ENCODE results near the gene MPPED1.

Gene MPPED1

GRCh38 chr22:43504068-43504467 lies 92.3 kb downstream of the MPPED1 start:
- DNase-seq: no peak

DNA sequence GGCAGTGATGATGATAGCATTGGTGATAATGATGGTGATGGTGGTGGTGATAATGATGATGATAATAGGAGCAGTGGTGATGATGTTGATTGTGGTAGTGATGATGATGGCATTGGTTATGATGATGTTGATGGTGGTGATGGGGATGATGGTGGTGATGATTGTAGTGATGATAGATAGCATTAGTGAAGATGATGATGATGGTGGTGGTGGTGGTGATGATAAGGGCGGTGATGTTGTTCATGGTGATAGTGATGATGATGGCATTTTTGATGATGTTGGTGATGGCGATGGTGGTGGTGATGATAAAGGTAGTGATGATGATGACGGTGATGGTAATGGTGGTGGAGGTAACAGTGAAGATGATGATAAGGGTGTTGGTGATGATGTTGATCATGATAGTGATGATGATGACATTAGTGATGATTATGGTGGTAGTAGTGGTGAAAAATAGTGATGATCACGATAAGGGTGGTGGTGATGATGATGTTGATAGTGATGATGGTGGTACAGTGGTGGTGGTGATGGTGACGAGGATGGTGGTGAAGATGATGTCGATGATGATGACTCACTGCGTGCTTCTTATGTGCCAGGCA lies 93.0 kb downstream of the MPPED1 start:
- DNase-seq: no peak

DNA sequence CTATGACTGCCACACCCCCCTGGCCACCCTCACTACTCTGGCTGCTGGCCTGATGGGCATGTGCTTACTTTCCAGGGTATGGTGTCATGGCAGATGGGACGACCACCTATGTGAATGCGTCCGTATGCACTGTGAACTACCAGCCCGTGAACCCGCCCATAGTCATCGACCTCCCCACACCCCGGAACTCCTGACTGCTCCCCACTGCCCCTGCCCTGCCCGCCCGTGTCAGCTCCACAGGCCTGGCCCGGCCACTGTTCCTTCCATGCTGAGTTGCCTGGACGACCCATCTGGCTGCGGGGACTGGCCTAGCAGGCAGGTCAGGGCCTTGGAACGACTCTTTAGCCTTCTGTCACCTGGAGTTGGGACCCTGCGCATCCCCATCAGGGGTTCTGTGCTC lies 93.6 kb downstream of the MPPED1 start:
- no peak for DNase-seq

DNA sequence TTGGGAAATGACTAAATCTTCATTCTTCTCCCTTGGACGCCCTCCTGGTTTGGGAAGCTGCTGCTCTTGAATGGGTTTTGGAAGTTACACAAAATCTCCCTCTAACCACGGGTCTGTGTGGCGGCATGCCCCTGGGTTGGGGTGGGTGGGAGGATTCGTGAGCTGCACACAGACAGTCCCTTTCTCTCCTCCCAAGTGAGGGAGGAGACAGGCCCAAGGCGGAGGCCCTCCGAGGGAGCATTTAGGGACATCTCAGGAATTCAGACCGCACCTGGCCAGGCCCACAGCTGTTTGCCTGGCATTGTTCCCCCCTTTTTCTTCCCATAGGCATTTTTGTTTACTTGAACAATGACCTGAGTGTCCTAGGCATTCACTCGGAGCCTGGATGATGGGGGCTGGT lies 94.1 kb downstream of the MPPED1 start:
- no peak for DNase-seq

DNA sequence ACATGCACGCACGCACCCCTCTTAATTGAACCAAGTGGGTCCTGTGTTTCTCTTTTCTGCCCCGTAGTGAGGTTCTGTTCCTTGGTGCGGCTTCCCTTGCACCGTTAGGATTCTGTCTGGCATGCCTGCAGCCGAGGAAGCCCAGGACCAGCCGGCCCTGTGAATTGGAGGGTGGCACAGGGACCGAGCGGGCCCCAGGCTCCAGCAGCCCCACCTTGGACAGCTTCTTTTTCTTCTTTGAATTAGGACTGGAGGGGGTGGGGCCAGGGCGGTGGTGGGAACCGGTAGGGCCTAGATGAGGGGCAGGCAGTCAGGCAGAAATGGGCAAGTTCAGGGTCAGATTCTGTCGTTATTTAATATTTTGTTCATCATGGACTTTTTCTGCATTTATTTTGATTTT lies 94.7 kb downstream of the MPPED1 start:
- no peak for DNase-seq

- DNase-seq: no peak
Observed at GRCh38 chr22:43507235-43507634, 95.4 kb downstream of the MPPED1 start.

DNA sequence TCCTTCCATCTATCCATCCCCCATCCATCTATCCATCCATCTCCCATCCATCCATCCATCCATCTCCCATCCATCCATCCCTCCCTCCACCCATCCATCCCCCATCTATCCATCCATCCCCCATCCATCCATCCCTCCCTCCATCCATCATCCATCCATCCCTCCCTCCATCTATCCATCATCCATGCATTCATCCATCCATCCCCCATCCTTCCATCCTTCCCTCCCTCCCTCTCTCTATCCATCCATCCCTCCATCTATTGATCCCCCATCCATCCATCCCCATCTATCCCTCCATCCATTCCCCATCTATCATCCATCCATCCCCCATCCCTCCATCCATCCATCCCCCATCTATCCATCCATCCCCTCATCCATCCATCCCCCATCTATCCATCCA lies 96.7 kb downstream of the MPPED1 start:
- DNase-seq: no peak

- DNase-seq: no peak
Observed at GRCh38 chr22:43509337-43509736, 97.5 kb downstream of the MPPED1 start.

DNA sequence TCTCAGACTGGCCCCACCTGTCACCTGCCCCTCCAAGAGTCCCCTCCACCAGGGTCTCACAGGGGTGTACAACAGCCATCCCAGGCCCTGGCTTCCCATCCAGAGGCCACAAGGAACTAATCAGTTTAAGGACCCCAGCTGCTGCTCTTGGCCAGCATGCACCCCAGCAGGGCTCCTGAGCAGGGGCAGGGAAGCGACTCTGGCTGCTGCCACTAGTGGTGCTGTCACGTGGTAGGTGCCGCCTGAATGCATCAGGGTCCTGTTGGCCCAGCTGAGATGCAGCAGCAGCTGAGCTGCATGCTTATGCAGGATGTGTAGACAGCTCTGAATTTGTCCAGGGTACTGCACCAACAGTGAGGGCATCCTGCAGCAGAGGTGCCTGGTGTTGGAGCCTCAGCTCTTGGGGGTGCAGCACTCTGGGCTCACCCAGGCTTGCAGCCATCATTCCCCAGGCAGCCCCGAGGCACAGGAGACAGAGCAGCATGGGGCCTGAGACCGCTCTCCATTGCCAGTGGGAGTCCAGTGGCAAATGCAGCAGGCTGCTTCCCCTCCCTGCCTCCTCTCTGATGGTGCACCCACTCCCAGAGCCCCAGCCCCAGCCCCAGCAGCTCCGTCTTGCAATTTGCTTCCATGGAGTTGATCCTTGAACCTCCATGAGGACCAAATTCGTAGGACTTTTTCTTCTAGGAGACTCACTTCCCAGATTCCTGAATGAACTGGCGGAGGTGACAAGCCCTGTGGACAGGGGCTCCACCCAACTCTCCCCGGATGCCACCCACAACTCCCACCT lies 98.7 kb downstream of the MPPED1 start:
- no peak for DNase-seq

- DNase-seq: no peak
Observed at GRCh38 chr22:43511276-43511910, 99.6 kb downstream of the MPPED1 start.

DNA sequence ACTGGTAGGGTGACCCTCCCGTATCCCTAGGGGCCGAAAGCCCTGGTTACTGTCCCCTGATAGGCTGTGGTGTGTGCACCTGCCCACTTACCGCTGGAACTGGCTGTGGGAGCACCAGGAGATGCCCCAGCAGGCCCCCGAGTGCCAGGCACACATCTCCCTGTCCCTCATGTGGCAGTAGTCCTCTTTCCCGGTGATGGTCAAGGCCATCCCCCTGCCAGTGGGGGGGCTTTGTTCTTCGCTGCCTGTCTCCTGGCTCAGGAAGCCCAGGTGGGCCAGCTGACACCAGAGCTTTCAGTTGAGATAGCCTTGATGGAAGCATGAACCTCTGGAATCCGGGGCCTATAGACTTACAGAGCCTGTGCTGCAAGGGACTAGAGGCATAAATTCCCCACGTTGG lies 100.5 kb downstream of the MPPED1 start:
- DNase-seq: no peak

DNA sequence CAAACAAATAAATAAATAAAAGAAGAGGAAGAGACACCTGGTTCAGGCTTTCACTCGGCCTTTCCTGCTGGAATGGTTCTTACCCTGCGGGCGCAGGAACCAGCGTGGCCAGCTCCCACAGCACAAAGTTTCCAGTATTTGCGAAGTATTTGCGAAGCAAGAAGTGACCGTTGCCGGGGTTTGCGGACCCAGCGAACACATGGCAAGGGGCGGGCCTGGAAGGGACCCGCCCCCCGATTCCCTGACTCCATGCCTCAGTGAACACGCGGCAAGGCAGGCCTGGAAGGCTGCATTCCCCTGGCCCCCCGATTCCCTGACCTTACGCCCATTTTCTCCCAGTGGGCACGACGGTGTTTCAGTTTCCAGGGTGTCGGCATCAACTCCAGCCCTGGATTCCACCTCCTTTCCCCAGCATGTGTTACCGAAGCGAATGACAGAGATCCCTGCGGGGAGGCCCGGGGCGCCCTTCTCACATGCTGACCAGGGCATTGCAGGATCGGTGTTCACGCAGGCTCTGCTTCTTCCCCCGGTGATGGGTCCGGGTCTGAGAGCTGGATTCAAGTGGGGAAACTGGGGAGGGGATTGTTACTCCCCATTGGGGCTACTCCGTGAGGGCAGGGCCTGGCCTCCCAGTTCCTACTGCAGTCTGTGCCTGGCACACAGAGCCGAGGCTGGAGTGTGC lies 102.8 kb downstream of the MPPED1 start:
- no peak for DNase-seq

GRCh38 chr22:43515411-43515810 lies 103.6 kb downstream of the MPPED1 start:
- no peak for DNase-seq

- no peak for DNase-seq
Observed at GRCh38 chr22:43515902-43516301, 104.1 kb downstream of the MPPED1 start.

DNA sequence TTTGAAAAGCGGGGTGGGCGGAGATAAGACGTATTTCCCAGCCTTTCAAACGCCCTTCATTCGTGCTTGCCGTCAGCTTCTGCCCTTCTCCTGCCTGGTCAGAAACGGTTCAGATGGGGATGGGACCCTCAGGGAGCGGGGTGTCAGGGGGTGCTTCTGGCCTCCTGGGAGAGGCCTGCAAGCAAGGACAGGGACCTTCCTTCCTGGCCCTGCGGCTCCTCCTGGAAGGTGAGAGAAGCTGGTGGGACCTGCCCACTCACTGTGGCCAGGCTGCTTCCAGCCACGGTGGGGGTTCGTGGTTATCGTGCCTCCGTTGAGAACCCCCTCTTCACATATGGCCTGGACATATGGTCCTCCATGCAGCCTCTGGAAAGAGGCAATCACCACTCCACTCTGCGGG lies 104.6 kb downstream of the MPPED1 start:
- no peak for DNase-seq

DNA sequence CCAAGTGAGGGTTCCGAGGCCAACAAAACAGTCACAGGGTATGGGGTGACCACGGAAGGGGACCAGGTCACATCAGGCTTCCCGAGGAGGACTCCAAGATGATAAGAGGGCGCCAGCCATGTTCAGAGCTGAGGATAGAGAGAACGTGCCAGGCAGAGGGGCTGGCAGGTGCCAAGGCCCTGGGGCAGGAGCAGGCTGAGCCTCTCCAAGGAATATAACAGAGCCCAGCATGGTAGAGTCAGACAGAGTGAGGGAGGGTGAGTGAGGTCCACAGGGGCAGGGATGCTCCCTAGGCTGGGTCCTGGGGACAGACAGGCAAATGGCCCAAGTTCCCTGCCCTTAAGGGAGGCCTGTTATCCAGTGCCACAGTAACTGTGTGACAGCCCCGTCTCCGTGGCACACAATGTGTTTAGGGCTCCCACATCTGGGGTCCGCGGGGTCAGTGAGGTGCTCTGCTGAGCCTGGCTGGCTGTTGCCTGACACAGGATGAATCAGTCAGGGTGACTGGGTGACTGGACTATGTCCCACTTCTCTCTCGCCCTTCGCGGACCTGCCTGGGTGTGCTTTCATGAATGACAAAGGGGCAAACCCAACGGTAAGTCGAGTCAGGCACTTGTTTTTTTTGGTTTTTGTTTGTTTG lies 105.3 kb downstream of the MPPED1 start:
- DNase-seq: no peak

- no peak for DNase-seq
Observed at GRCh38 chr22:43520632-43521039, 108.8 kb downstream of the MPPED1 start.

- DNase-seq: no peak
Observed at GRCh38 chr22:43521716-43522115, 109.9 kb downstream of the MPPED1 start.

- no peak for DNase-seq
Observed at GRCh38 chr22:43526117-43526655, 114.4 kb downstream of the MPPED1 start.

GRCh38 chr22:43526946-43527345 lies 115.1 kb downstream of the MPPED1 start:
- no peak for DNase-seq

- DNase-seq: no peak
Observed at GRCh38 chr22:43528601-43529360, 117.0 kb downstream of the MPPED1 start.

GRCh38 chr22:43529461-43529860 lies 117.6 kb downstream of the MPPED1 start:
- DNase-seq: no peak
